ENCODE measurements around the gene CSNK1G1. TPM values are rescaled to one million over a fixed set of nuclear protein-coding genes. Genes with fewer than 3 reads are reported as not detected.

The CSNK1G1 gene
- total RNA-seq, 1 experiment from 2014 or later = 23.9 TPM

DNA sequence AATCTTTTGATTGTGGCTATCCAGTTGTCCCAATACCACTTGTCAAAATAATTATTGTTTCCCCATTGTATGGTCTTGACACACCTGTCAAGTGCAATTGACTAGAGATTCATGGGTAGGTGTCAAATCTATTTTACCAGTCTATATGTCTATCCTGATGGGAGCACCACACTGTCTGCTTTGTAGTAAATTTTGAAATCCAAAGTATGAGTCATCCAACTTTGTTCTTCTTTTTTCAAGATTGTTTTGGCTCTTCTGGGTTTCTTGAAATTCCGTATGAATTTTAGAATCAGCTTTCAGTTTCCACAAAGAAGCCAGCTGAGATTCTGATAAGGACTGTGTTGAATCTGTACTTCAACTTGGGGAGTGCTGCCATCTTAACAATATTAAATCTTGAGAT is 71.9 kb downstream of the CSNK1G1 start:
- no peak overlapping the region for H3K27ac Mint-ChIP-seq (ENCODE audit: unreplicated experiment)
- peaks cover 8% of the 10 kb centered on the region for H3K4me1 Mint-ChIP-seq (ENCODE audit: low read depth, unreplicated experiment)
- CTCF ChIA-PET = no interaction called here
- no peaks in the 10 kb centered on the region for H3K9me3 Mint-ChIP-seq (ENCODE audit: low read depth, unreplicated experiment)
- no peaks in the 10 kb centered on the region for H3K27me3 Mint-ChIP-seq (ENCODE audit: unreplicated experiment)
- intact Hi-C loops (cut with micrococcal nuclease; ENCODE audit: unreplicated experiment) = no loop called here
- no peak for DNase-seq
- H3K36me3 Mint-ChIP-seq (ENCODE audit: insufficient read depth, unreplicated experiment) = no peaks in the 10 kb centered on the region
- TF ChIP-seq, protein P1, sequence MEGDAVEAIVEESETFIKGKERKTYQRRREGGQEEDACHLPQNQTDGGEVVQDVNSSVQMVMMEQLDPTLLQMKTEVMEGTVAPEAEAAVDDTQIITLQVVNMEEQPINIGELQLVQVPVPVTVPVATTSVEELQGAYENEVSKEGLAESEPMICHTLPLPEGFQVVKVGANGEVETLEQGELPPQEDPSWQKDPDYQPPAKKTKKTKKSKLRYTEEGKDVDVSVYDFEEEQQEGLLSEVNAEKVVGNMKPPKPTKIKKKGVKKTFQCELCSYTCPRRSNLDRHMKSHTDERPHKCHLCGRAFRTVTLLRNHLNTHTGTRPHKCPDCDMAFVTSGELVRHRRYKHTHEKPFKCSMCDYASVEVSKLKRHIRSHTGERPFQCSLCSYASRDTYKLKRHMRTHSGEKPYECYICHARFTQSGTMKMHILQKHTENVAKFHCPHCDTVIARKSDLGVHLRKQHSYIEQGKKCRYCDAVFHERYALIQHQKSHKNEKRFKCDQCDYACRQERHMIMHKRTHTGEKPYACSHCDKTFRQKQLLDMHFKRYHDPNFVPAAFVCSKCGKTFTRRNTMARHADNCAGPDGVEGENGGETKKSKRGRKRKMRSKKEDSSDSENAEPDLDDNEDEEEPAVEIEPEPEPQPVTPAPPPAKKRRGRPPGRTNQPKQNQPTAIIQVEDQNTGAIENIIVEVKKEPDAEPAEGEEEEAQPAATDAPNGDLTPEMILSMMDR (IDR thresholded peaks at IDR 0.05; ENCODE audit: unreplicated experiment) = no peak
- no peak overlapping the region for H3K4me3 Mint-ChIP-seq (ENCODE audit: low read depth, unreplicated experiment)
- BruUV-seq (replicated peaks) = no TSS peak

DNA sequence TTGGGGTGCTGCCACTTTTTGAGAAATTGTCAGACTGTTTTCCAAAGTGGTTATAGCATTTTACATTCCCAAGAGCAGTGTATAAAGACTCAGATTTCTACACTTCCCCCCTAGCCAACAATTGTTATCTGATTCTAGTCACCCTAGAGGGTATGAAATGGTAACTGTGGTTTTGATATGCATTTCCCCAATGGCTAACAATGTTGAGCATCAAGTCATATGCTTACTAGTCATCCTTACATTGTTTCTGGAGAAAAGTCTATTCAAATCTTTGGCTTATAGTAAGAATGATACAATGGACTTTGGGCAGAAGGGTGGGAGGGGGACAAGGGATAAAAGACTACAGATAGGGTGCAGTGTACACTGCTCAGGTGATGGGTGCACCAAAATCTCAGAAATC is 73.3 kb downstream of the CSNK1G1 start:
- BruUV-seq (replicated peaks) = no TSS peak
- intact Hi-C loops (cut with micrococcal nuclease; ENCODE audit: unreplicated experiment) = no loop called here
- Mint-ChIP-seq H3K27ac (ENCODE audit: unreplicated experiment) (no peak overlapping the region), H3K9me3 (ENCODE audit: low read depth, unreplicated experiment) (no peaks in the 10 kb centered on the region), H3K36me3 (ENCODE audit: insufficient read depth, unreplicated experiment) (no peaks in the 10 kb centered on the region), H3K27me3 (ENCODE audit: unreplicated experiment) (no peaks in the 10 kb centered on the region), H3K4me3 (ENCODE audit: low read depth, unreplicated experiment) (no peak overlapping the region), H3K4me1 (ENCODE audit: low read depth, unreplicated experiment) (peaks cover 8% of the 10 kb centered on the region)
- CTCF ChIA-PET = no interaction called here
- DNase-seq = no peak
- TF ChIP-seq, protein P1 (IDR thresholded peaks at IDR 0.05; ENCODE audit: unreplicated experiment) = no peak

DNA sequence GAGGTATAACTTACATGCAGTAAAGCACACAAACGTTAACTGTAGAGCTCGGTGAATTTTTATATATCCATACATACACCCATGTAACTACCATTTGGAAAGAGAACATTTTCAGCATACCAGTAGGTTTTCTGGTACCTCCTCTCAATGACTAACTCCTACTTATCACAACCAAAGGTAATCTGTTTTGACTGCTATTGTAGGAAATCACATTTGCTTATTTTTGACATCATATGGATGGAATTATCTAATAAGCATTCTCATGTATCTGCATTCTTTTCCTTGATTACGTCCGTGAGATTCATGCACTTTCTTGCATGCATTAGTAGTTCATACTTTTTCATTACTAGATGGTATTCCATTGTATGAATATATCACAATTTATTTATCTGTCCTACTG is 76.8 kb downstream of the CSNK1G1 start:
- Mint-ChIP-seq H3K4me3 (ENCODE audit: low read depth, unreplicated experiment) (no peak overlapping the region), H3K27me3 (ENCODE audit: unreplicated experiment) (no peaks in the 10 kb centered on the region), H3K9me3 (ENCODE audit: low read depth, unreplicated experiment) (no peaks in the 10 kb centered on the region), H3K36me3 (ENCODE audit: insufficient read depth, unreplicated experiment) (no peaks in the 10 kb centered on the region), H3K27ac (ENCODE audit: unreplicated experiment) (no peak overlapping the region), H3K4me1 (ENCODE audit: low read depth, unreplicated experiment) (peaks cover 7% of the 10 kb centered on the region)
- intact Hi-C loops (cut with micrococcal nuclease; ENCODE audit: unreplicated experiment) = no loop called here
- no TSS peak for BruUV-seq (replicated peaks)
- no peak for DNase-seq
- TF ChIP-seq, protein P1 (IDR thresholded peaks at IDR 0.05; ENCODE audit: unreplicated experiment) = no peak
- CTCF ChIA-PET = interaction anchor here (1.3 kb wide), 1 partner anchor 21 kb away, joined by 4 read pairs; no protein-coding TSS in a partner anchor

DNA sequence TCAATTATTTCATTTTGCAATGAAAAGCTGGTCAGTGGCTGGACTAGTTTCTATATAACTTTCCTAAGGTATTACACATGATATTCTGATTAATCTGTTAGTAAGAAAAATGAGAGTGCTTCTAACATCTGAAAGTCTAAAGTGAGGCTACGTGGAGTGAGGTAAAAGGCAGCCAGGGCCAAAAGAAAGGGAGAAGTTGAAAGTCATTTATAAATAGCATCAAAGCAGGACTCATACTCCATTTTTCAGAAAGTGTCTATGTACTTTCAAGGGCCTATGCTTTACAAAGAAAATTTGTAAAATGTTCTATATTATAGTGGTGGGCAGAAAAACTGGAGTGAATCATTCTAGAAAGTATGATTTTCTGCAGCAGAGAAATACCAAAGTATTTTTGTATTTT is 80.0 kb downstream of the CSNK1G1 start:
- no peaks in the 10 kb centered on the region for H3K9me3 Mint-ChIP-seq (ENCODE audit: low read depth, unreplicated experiment)
- intact Hi-C loops (cut with micrococcal nuclease; ENCODE audit: unreplicated experiment) = no loop called here
- no TSS peak for BruUV-seq (replicated peaks)
- no peaks in the 10 kb centered on the region for H3K27me3 Mint-ChIP-seq (ENCODE audit: unreplicated experiment)
- no peak overlapping the region for H3K4me3 Mint-ChIP-seq (ENCODE audit: low read depth, unreplicated experiment)
- H3K4me1 Mint-ChIP-seq (ENCODE audit: low read depth, unreplicated experiment) = no peaks in the 10 kb centered on the region
- H3K36me3 Mint-ChIP-seq (ENCODE audit: insufficient read depth, unreplicated experiment) = no peaks in the 10 kb centered on the region
- no peak for DNase-seq
- TF ChIP-seq, protein P1 (IDR thresholded peaks at IDR 0.05; ENCODE audit: unreplicated experiment) = no peak
- no peak overlapping the region for H3K27ac Mint-ChIP-seq (ENCODE audit: unreplicated experiment)
- CTCF ChIA-PET = no interaction called here
